Gastroesophageal sphincter (tissue), 3 donors: Measurements from ENCODE around the gene PPP1R12C.

Experiments used
- EP300 ChIP-seq: sonication (generic); formaldehyde crosslinking; IDR thresholded peaks from one replicate; pipeline ENCODE4 v1.6.1; 2017; ENCODE audit warnings: antibody characterized with exemption, mild to moderate bottlenecking
- POLR2A ChIP-seq, 2 donors: fragments of 450-650 bp; IDR thresholded peaks; one replicate each; pipeline ENCODE4 v1.6.1; 2017; ENCODE audit warnings: antibody characterized with exemption in 2 of 2, mild to moderate bottlenecking in 2 of 2, moderate library complexity in 1 of 2
- POLR2AphosphoS5 ChIP-seq: sonication (generic); formaldehyde crosslinking; IDR thresholded peaks from one replicate; pipeline ENCODE4 v1.6.1; 2017; ENCODE audit warnings: antibody characterized with exemption
- TF ChIP-seq, protein P1 (sequence below), 4 experiments: fragments of 200-600 bp in 2 of 4; fragments of 450-650 bp in 2 of 4; sonication (generic) in 1 of 4; IDR thresholded peaks; one replicate each; pipeline ENCODE4 v1.5.1; 2017 to 2019; ENCODE audit warnings: antibody characterized with exemption in 4 of 4, mild to moderate bottlenecking in 2 of 4, moderate library complexity in 2 of 4

DNA sequence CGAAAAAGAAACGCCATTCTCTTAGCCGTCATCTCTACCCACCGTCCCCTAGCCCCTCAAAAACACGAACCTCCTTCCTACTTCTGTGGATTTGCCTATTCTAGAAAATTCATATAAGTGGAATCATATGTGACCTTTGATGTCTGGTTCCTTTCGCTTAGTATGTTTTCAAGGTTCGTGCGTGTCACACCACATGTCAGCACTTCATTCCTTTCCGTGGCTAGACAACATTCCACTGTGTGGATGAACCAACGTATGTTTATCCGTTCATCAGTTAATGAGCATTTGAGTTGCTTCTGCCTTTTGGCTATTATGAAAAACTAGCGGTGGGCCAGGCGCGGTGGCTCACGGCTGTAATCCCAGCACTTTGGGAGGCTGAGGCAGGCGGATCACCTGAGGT lies 14.0 kb upstream of the PPP1R12C start:
- TF ChIP-seq, protein P1, sequence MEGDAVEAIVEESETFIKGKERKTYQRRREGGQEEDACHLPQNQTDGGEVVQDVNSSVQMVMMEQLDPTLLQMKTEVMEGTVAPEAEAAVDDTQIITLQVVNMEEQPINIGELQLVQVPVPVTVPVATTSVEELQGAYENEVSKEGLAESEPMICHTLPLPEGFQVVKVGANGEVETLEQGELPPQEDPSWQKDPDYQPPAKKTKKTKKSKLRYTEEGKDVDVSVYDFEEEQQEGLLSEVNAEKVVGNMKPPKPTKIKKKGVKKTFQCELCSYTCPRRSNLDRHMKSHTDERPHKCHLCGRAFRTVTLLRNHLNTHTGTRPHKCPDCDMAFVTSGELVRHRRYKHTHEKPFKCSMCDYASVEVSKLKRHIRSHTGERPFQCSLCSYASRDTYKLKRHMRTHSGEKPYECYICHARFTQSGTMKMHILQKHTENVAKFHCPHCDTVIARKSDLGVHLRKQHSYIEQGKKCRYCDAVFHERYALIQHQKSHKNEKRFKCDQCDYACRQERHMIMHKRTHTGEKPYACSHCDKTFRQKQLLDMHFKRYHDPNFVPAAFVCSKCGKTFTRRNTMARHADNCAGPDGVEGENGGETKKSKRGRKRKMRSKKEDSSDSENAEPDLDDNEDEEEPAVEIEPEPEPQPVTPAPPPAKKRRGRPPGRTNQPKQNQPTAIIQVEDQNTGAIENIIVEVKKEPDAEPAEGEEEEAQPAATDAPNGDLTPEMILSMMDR (IDR thresholded peaks at IDR 0.05) = no peak
- TF ChIP-seq POLR2A (IDR thresholded peaks at IDR 0.05) = no peak
- TF ChIP-seq EP300 = no peak
- no peak for TF ChIP-seq POLR2AphosphoS5
